HUDEP-2 (cell line): Measurements from ENCODE around the gene OCLN.
"Not testable (repeated sequence)": the region's sequence is repeated elsewhere in the genome, so short reads cannot be mapped to it uniquely, and the experiment has no call there.

Experiments used
- DNase-seq, 76 experiments: peaks; one replicate each; lab custom pipeline; 2025; ENCODE audit not compliant: unreplicated experiment in 76 of 76; lab: John Stamatoyannopoulos, UW

OCLN gene

GRCh38 chr5:69526660-69527059, 34.1 kb downstream of the OCLN start:
- no peak for DNase-seq

DNA sequence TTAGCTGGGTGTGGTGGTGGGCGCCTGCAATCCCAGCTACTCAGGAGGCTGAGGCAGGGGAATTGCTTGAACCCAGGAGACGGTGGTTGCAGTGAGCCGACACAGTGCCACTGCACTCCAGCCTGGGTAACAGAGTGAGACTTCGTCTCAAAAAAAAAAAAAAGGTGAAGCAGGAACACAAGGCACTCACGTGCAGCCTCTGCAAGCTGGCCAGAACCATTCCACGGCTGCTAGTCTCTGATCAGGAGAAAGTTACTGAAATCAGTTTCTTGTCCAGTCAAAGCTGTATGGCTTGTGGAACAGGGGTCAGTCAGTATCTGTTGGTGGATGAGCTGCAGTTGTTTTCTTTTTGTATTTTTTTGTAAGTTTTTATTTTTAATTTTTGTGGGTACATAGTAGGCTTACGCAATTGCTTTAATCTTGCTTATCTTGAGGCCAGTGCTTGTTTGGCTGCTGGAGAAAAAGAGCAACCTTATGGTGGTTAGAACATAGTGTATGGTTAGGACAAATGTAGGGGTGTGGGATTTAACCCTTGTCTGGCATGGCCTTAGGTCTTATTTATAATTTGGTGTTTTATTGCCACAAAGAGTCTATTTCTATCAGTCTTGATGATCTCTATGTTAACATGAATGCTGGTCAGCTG, 34.7 kb downstream of the OCLN start:
- DNase-seq, result peak in 1 of 76 experiments; percentile 1

GRCh38 chr5:69528035-69528434, 35.4 kb downstream of the OCLN start:
- no peak for DNase-seq

DNA sequence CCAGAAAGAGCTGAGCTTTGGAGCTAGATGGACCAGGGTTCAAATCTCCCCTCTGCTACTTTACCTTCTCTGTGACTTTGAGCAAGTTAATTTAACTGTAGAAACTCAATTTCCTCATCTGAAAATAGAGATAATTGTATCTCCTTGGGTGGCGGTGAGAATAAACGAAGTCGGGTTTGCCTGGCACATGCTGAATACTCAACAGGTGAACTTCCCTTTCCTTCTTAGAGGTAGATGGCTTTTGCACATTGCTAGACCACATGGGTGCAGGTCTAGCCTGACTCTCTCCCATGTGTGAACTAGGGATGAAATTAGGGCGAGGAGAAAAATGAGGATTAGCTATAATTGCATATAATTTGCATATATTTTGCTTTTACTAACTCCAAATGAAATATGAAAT, 36.0 kb downstream of the OCLN start:
- DNase-seq, result no peak

GRCh38 chr5:69530561-69531405, 38.2 kb downstream of the OCLN start:
- DNase-seq, result no peak

DNA sequence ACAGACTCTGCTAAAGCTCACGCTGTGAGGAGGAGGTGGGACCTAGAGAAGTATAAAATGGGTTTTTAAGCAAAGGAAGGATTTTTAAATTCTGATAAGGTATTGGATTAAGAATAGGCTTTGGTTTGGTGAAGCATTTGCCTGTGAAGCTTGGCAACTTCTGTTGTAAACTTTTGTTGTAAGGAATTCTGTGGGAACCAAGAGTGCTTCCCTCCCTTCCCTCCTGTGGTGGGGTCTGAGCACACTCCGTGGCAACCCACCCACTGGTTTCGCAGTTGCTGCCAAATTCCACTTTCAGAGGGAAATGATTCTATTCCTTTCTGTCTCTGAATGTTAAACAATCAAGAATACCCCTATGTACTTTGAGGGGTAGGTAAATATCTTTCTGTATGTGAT, 38.8 kb downstream of the OCLN start:
- no peak for DNase-seq

DNA sequence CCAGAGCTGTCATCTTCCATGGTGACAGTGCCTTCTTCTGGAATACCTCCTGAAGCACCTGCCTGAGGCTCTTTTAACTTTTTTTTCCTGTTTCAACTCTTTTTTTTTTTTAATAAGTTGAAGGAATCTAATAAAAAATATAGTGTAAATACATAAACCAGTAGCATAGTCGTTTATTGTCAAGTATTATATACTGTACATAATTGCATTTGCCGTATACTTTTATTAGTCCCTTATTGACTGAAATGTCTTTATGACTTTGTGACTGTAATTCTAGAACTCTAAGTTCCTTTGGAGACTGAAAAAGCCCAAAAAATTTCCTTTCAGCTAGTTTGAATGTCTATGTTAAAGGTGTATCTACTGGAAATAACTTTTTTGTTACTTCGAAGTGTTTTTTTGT, 45.3 kb downstream of the OCLN start:
- DNase-seq, result not testable (repeated sequence)

- DNase-seq, result not testable (repeated sequence)
Measured at GRCh38 chr5:69538735-69539134, 46.1 kb downstream of the OCLN start.

DNA sequence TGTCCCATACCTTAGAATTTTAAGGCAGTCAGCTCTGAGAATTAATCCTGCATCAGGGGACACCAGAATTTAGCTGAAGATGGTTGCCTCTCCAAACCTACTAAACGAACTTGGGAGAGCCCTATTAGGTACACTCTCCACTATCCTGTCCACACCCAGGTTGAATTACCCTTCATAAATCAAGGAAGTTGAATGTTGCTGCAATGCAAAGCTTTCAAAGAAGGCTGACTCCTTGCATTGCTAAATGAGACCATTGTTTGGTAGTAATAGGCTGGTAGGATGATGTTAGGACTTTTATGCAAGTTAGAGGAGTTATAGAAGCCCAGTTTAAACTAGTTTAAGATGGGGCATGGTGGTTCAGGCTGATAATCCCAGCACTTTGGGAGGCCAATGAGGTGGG, 48.8 kb downstream of the OCLN start:
- not testable (repeated sequence) for DNase-seq

DNA sequence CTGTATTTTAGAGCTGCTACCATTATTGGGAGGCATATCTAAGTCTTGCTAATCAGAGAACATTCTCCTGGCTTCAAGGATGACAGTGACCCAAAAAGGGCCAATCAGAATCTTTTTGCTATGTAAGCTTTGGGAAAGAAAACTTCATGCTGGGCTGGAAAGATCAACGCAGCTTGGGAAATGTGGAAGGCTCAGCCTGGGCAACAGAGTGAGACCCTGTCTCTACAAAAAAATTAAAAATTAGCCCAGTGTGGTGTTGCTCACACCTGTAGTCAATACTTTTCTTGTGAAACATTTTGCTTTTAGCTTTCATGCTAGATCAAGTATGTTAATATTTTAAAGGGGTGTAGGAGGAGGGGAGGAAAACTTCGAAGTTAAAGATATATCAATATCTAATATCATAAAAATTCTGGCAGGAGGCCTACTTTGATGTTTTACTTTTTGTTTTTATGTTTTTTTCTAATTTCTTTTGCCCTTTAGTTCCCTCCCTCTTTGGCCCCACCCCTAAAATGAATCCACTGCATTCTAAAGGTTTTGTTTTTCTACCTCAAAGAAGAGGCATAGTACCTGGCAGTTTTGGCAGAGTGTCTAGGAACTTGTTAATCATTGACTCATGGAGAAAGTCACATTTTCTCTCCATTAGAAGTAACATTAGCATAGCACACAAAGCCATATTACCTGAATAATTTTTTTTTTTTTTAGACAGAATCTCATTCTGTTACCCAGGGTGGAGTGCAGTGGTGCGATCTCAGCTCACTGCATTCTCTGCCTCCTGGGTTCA, 50.4 kb downstream of the OCLN start:
- not testable (repeated sequence) for DNase-seq

GRCh38 chr5:69544602-69545001, 52.0 kb downstream of the OCLN start:
- DNase-seq, result not testable (repeated sequence)

DNA sequence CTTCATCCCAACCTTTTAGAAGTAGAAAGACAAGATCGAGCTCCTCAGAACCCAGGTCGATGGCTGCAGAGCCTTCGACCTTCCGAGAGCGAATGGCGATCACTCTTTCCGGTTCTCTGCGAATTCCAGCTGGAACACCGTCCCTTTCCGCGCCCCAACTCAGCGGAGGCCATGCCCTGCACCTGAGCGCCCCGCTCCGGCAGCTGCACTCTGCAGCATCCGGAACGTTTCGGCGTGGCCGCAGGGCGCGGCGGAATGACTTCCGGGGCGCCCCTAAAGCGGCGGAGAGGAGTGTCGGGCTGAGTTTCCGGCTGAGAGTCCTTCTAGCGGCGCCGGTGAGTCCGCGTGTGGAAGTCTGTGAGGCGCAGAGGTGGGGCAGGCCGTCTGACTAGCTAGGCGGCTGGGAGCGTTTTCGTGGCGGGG, 67.3 kb downstream of the OCLN start, which contains the start of gene GTF2H2C:
Gene GTF2H2C, plus strand, starts transcription at position 284 of the 423 bp plus-strand sequence. CDS start 4,942 bp downstream, outside the sequence.
- not testable (repeated sequence) for DNase-seq

GRCh38 chr5:69560587-69561431, 68.2 kb downstream of the OCLN start:
- not testable (repeated sequence) for DNase-seq

GRCh38 chr5:69566172-69566571, 73.6 kb downstream of the OCLN start:
- not testable (repeated sequence) for DNase-seq

- DNase-seq, result not testable (repeated sequence)
Measured at GRCh38 chr5:69568072-69568471, 75.5 kb downstream of the OCLN start.

- DNase-seq, result not testable (repeated sequence)
Measured at GRCh38 chr5:69583356-69583755, 90.8 kb downstream of the OCLN start.

GRCh38 chr5:69596114-69596840, 103.7 kb downstream of the OCLN start:
- DNase-seq, result not testable (repeated sequence)

- DNase-seq, result not testable (repeated sequence)
Measured at GRCh38 chr5:69601947-69602346, 109.4 kb downstream of the OCLN start.

GRCh38 chr5:69606839-69607238, 114.2 kb downstream of the OCLN start:
- not testable (repeated sequence) for DNase-seq
